HepG2 (cell line): Measurements from ENCODE around the gene CIAO2A. TPM values are rescaled to one million over a fixed set of nuclear protein-coding genes. Genes with fewer than 3 reads are reported as not detected.
A peak's percentile ranks its signal among the peaks of the same experiment; 100 is the strongest.

Experiments
- BCL6 ChIP-seq: IDR thresholded peaks from 2 replicates; pipeline ENCODE4 v1.6.1; 2016; ENCODE audit warnings: missing genetic modification reagents, missing compliant biosample characterization
- ERF ChIP-seq: IDR thresholded peaks from 2 replicates; pipeline ENCODE4 v1.6.1; 2018; ENCODE audit warnings: missing biosample characterization, missing genetic modification reagents
- FOSL2 ChIP-seq: sonication (generic); formaldehyde crosslinking; IDR thresholded peaks from 2 replicates; pipeline ENCODE4 v1.4.0; 2020; ENCODE audit warnings: missing genetic modification reagents
- FOXC1 ChIP-seq: sonication (generic); formaldehyde crosslinking; IDR thresholded peaks from 2 replicates; pipeline ENCODE4 v1.8.0; 2022; ENCODE audit warnings: mild to moderate bottlenecking, missing genetic modification reagents, borderline replicate concordance
- NR2F1 ChIP-seq, 2 experiments: fragments of 450-650 bp in 1 of 2; formaldehyde crosslinking in 1 of 2; IDR thresholded peaks; 2 replicates each; pipeline versions ENCODE4 v1.5.0 to v1.6.1; 2016 to 2020; ENCODE audit warnings: mild to moderate bottlenecking in 1 of 2, missing compliant biosample characterization in 1 of 2, missing genetic modification reagents in 1 of 2, moderate library complexity in 1 of 2
- RXRB ChIP-seq: IDR thresholded peaks from 2 replicates; pipeline ENCODE4 v1.6.1; 2016; ENCODE audit warnings: borderline replicate concordance, missing genetic modification reagents, missing compliant biosample characterization
- SALL1 ChIP-seq: sonication (generic); formaldehyde crosslinking; IDR thresholded peaks from 2 replicates; pipeline ENCODE4 v1.8.0; 2022; ENCODE audit warnings: mild to moderate bottlenecking, missing genetic modification reagents
- SKI ChIP-seq: fragments of 450-650 bp; IDR thresholded peaks from one replicate; pipeline ENCODE4 v1.6.1; 2018; ENCODE audit warnings: mild to moderate bottlenecking; ENCODE audit not compliant: partially characterized antibody
- SP140L ChIP-seq: sonication (generic); formaldehyde crosslinking; IDR thresholded peaks from 2 replicates; pipeline ENCODE4 v1.4.0; 2020; ENCODE audit warnings: missing genetic modification reagents, borderline replicate concordance
- TGIF2 ChIP-seq: IDR thresholded peaks from 2 replicates; pipeline ENCODE4 v1.6.1; 2016; ENCODE audit warnings: control low read depth, missing compliant biosample characterization
- THAP11 ChIP-seq: IDR thresholded peaks from 2 replicates; pipeline ENCODE4 v1.6.1; 2016; ENCODE audit warnings: missing biosample characterization, missing genetic modification reagents
- USF2 ChIP-seq, 2 experiments: sonication (generic) in 1 of 2; formaldehyde crosslinking in 1 of 2; IDR thresholded peaks; 2 replicates each; pipeline versions ENCODE4 v1.5.1 to v1.6.1; 2011 to 2020; ENCODE audit warnings: borderline replicate concordance in 1 of 2, low read depth in 1 of 2, low read length in 1 of 2, mild to moderate bottlenecking in 1 of 2, missing genetic modification reagents in 1 of 2, moderate library complexity in 1 of 2
- ZNF501 ChIP-seq: sonication (generic); formaldehyde crosslinking; IDR thresholded peaks from 2 replicates; pipeline ENCODE4 v1.5.1; 2020; ENCODE audit warnings: mild to moderate bottlenecking, moderate library complexity, missing genetic modification reagents
- ZNF644 ChIP-seq: IDR thresholded peaks from 2 replicates; pipeline ENCODE4 v1.6.1; 2016; ENCODE audit warnings: low read depth
- polyA plus RNA-seq, 8 experiments: library from polyadenylated mRNA; depleted of rRNA in 3 of 8; stranded (reverse) in 7 of 8; unstranded in 1 of 8; fragments of >200 nt; fragmentation: Illumina TruSeq in 4 of 8; extraction: Trizol in 4 of 8; gene quantifications; 2 replicates each; pipeline versions ENCODE4 v1.2.1 to v1.2.3, GENCODE V29; 2011 to 2016; ENCODE audit warnings: low read depth in 4 of 8, missing spikeins in 1 of 8, mixed read lengths in 1 of 8; ENCODE audit not compliant: insufficient read depth in 1 of 8
- total RNA-seq, 5 experiments: library from RNA; depleted of rRNA; stranded (reverse); fragments of >200 nt; fragmentation: Illumina TruSeq; extraction: Trizol; gene quantifications; 2 replicates each; pipeline ENCODE4 v1.2.3, GENCODE V29; 2016; ENCODE audit warnings: low read depth in 1 of 5
- TF ChIP-seq, protein P1 (sequence below): sonication (generic); formaldehyde crosslinking; IDR thresholded peaks from 2 replicates; pipeline ENCODE4 v1.4.0; 2020; ENCODE audit warnings: missing genetic modification reagents
- TF ChIP-seq, protein P2 (sequence below): IDR thresholded peaks from 2 replicates; pipeline ENCODE4 v1.6.1; 2016; ENCODE audit warnings: mild to moderate bottlenecking

The CIAO2A gene
- total and polyA plus RNA-seq, 2 of the 13 experiments (the other 11 are each of a cell fraction or from before 2014, with no cell fraction given), result 83.0 to 100 TPM

DNA sequence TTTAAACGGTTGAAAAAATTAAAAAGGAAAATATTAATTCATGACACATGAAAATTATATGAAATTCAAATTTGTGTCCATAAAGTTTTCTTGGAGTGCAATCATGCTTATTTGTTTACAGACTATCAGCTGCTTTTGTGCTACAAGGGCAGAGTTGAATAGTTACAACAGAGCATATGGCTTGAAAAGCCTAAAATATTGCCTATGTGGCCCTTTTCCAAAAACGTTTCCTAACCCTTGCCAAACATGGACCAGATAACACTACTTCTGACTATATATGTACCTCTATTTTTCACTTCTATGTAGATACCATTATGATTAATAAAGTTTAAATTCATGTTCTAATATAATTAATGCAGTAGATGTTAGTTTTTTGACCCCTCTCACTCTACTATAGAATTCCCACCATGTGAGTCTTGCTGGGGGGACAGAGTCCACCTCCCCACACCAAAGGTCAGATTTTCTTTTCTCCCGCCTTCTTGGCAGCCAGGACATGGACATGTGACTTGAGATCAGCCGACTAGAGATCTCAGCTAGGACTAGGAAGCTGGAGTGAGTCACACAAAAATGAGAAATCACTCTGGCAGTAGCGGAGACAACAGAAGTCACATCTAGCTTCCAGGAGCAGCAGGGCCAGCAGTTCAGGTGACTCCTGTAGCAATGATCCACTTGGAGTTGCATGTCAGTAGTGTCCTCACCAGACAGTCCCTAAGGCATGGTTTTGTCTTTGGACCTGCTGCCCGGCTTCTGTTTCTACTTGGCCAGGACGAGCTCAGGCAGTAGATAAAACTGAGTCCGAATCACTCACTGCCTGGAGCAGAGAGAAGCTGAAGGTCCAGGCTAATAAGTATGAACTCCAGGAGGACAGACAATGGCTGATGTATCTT, 22.4 kb downstream of the CIAO2A start (continued):
- TF ChIP-seq ZNF644 (CRISPR knock-in tag) (0 out of 2 replicates have a peak, but pooled peaks have one; percentile 21), BCL6 (0 out of 2 replicates have a peak, but pooled peaks have one; percentile 23), SKI (no peak), RXRB (0 out of 2 replicates have a peak, but pooled peaks have one; percentile 28), FOXC1 (CRISPR knock-in tag) (peak; percentile 49; the same call in 1 of the 2 replicates), TGIF2 (CRISPR knock-in tag) (0 out of 2 replicates have a peak, but pooled peaks have one; percentile 35), ZNF501 (CRISPR knock-in tag) (no peak), USF2 (IDR thresholded peaks at IDR 0.05; ENCODE audit: low read depth, low read length) (peak; percentile 62), USF2 (CRISPR knock-in tag; IDR thresholded peaks at IDR 0.05; ENCODE audit: borderline replicate concordance) (peak; percentile 53; the same call in 1 of the 2 replicates), NR2F1 (CRISPR knock-in tag; IDR thresholded peaks at IDR 0.05) (peak in 1 of 2 experiments; percentile 54; a peak in 2 of 4 replicates), ERF (CRISPR knock-in tag) (peak; percentile 41; the same call in 1 of the 2 replicates), SALL1 (CRISPR knock-in tag) (peak; percentile 63), THAP11 (0 out of 2 replicates have a peak, but pooled peaks have one; percentile 25), SP140L (no peak), FOSL2 (peak; percentile 86)
- TF ChIP-seq, protein P1, sequence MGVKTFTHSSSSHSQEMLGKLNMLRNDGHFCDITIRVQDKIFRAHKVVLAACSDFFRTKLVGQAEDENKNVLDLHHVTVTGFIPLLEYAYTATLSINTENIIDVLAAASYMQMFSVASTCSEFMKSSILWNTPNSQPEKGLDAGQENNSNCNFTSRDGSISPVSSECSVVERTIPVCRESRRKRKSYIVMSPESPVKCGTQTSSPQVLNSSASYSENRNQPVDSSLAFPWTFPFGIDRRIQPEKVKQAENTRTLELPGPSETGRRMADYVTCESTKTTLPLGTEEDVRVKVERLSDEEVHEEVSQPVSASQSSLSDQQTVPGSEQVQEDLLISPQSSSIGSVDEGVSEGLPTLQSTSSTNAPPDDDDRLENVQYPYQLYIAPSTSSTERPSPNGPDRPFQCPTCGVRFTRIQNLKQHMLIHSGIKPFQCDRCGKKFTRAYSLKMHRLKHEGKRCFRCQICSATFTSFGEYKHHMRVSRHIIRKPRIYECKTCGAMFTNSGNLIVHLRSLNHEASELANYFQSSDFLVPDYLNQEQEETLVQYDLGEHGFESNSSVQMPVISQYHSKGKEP (CRISPR knock-in tag), result no peak
- TF ChIP-seq, protein P2, sequence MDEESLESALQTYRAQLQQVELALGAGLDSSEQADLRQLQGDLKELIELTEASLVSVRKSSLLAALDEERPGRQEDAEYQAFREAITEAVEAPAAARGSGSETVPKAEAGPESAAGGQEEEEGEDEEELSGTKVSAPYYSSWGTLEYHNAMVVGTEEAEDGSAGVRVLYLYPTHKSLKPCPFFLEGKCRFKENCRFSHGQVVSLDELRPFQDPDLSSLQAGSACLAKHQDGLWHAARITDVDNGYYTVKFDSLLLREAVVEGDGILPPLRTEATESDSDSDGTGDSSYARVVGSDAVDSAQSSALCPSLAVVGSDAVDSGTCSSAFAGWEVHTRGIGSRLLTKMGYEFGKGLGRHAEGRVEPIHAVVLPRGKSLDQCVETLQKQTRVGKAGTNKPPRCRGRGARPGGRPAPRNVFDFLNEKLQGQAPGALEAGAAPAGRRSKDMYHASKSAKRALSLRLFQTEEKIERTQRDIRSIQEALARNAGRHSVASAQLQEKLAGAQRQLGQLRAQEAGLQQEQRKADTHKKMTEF, result peak; percentile 60; the same call in 1 of the 2 replicates
- TF ChIP-seq, all 625 proteins: peak for 52
